ENCODE measurements around the gene CILP2.

Gene CILP2

DNA sequence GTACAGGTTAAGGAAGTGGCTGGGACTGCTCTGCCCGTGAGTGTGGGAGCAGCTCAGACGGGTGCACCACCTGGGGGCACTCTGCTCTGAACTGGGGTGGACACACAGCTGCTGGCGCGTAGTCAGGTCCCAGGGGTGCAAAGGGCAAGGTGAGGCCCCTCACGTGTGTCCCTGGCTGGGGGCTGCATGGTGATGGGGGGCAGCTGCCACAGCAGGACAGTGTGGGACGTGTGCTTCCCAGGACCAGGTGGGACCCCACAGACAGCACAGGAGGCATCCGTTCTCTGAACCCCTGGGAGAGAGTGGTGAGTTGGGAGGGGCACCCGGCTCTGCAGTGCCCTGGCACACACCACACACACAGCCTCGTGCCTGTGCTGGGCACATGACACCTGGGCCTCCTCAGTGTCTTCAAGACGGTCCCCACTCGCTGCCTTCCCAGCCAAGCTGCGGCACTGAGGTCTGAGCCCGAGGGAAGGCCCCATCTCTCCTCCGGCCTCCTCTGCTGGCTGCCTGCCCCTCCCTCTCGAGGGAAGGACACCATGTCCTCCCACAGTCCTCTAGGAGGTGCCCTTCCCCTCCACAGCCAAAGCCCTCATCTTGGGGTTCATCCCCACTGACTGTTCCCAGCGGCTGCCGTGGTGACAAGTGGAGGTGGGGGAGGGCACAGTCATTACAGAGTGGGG is 24.7 kb downstream of the CILP2 start:
- DNase-seq (ENCODE audit: low read depth in 1 of 2, low spot score in 1 of 2): no peak

DNA sequence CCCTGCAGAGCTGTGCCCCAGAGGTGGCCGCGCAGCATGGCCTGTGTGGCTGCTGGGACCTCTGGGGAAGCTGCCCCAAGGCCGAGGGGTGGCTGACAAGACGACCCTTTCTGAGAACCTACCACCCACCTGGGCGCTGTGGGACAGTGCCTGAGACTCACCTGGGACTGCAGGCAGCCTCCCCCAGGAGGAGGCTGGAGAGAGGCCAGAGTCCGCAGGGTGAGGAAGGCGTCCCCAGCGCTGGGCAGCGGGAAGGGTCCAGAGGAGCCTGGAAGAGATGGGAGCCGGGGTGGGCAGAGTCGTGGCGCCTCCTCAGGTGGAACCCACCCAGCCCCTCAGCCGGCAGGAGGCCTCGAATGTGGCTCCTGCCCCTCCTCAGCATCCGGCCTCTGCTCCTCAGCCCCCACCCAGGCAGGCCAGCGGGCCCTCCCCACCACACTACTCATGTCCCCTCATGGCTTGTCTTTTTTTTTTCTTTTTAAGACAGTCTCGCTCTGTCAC is 25.3 kb downstream of the CILP2 start:
- DNase-seq (ENCODE audit: low read depth in 1 of 2, low spot score in 1 of 2): no peak

DNA sequence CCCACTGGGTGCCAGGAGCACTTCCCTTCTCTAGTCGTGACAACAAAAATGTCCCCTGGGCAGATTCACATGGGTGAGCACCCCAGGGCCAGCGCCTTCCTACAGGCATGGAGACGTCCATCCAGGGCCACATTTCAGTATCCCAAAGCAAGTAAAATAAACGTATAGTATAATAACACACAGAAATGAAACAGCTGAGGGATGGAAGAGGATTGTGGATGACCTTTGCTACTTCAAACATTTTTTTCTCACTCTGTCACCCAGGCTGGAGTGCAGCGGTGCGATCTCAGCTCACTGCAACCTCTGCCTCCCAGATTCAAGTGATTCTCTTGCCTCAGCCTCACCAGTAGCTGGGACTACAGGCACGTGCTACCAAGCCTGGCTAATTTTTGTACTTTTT is 28.2 kb downstream of the CILP2 start:
- no peak for DNase-seq (ENCODE audit: low read depth in 1 of 2, low spot score in 1 of 2)

- DNase-seq (ENCODE audit: low read depth in 1 of 2, low spot score in 1 of 2): no peak
These were observed 29.3 kb downstream of the CILP2 start for GRCh38 chr19:19567391-19567790.

- DNase-seq (ENCODE audit: low read depth in 1 of 2, low spot score in 1 of 2): no peak
These were observed 31.0 kb downstream of the CILP2 start for GRCh38 chr19:19568802-19569756.

DNA sequence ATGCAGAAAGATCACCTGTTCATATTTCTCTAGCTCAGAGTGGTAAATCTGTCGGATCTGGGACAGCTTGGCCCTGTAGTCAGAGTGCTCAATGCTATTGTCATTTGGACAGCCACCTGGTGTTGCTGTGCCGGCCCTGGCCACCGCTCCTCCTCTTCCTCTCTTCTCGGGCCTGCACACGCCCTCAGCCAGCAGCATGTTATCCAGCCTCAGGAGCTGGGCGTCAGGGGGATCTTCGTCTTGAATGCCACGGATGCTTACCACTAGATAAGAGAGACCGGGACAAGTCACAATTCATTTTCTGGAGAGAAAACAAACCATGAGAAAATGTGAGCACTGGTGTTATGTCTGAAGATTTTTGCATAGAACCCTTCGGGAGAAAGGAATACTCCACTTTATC is 32.5 kb downstream of the CILP2 start:
- DNase-seq (ENCODE audit: low read depth in 1 of 2, low spot score in 1 of 2): no peak

DNA sequence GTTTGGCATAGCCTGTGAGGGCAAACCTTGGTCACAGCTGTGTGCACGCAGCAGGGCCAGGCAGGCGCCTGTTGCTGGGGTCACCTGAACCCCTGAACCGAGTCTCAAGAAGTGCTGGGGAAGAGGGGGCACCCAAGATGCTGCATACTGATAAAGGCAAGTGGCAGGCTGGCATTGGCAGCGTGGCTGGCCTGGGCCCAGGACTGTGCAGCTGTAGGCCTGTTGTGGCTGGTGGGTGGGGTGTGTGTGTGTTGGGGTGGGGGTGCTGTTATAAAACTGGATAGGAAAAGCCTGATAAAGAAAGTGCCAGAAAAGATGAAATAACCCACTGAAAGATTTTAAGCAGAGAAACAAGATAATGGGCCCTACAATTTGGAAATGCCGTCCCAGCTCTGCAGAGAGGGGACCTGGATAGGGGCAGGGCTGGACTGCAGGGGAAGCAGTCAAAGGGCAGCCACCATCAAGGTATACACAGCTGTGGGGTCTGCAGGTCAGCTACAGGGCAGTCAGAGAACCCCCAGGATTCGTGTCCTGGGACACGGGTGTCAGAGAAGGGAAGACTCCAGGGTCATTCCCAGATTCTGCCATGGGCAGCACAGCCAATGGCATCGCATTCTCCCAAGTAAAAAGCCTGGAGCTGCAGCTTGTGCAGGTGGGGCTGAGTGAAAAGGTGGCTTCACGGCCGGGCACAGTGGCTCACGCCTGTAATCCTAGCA is 33.2 kb downstream of the CILP2 start:
- no peak for DNase-seq (ENCODE audit: low read depth in 1 of 2, low spot score in 1 of 2)

DNA sequence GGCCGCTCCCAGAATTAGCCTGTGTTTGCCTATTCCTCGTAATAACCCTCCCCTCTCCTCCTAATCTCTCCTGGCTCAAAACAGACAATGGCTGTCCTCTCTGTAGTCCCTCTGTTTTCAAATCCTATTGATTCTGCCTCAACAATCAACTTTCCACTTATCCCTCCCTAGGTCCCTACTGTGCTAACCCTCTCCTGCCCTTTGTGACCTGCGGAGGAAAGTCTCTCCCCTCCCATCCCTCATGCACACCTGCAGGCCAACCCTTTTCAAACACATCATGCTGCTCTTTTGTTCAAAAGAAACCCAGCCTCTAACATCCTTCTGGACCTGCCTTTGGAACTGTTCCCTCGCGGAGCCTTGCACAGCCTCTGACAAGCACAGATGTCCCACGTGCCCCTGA is 37.3 kb downstream of the CILP2 start:
- no peak for DNase-seq (ENCODE audit: low read depth in 1 of 2, low spot score in 1 of 2)

GRCh38 chr19:19578252-19578651 is 40.2 kb downstream of the CILP2 start:
- DNase-seq (ENCODE audit: low read depth in 1 of 2, low spot score in 1 of 2): no peak

DNA sequence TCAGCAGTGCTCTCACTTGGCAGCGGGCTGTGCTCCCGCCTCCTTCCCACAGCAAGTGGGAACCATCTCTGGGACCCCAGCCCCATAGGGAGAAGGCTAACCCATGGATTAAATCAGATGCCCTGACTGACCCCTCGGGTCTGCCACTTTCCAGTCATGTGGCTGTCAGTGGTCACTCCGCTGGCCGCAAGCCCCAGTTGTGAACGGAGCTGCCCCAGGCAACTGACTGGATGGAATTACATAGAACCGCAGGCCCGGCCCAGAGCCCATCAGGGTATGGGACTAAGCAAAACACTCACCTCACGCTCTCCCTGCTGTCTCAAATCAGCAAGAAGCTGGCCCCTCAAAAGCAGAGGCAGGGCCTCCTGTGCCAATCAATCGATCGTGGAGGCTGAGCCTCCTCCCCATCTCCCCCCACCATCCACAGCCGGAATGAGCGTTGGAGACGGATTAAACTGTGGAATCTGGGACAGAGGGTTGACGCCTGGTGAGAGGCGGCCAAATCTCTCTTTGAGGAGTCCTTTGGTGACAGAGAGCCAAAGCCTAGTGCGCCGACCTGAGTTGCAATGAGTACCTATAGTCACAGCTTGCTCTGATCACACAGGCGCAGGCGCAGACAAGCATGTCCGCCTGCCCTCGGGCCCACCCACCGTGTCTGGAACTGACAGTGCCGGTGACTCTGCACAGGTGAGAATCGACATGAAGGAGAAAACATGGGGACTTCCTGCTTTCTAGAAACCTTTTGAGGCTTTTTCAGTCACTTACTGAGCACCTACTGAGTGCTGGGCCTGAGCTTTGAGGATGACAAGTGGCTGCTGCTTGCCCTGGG is 41.7 kb downstream of the CILP2 start:
- DNase-seq (ENCODE audit: low read depth in 1 of 2, low spot score in 1 of 2): no peak

GRCh38 chr19:19580418-19580817 is 42.4 kb downstream of the CILP2 start:
- DNase-seq (ENCODE audit: low read depth in 1 of 2, low spot score in 1 of 2): no peak

GRCh38 chr19:19581391-19581790 is 43.3 kb downstream of the CILP2 start:
- DNase-seq (ENCODE audit: low read depth in 1 of 2, low spot score in 1 of 2): no peak

- no peak for DNase-seq (ENCODE audit: low read depth in 1 of 2, low spot score in 1 of 2)
These were observed 44.4 kb downstream of the CILP2 start for GRCh38 chr19:19582471-19582870.

DNA sequence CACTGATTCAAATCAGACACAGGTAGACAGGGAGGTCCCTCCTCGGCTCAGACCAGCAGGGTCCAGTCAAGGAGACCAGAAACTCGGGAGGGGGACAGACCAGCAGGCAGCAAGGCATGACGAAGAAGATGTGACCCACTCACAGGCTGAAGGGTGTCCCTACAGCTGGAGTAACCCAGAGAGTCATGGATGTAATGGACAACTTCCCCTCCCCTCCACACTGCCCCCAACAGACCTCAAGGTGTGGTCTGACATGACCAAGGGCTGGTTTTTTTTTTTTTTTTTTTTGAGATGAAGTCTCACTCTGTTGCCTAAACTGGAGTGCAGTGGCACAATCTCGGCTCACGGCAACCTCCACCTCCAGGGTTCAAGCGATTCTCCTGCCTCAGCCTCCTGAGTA is 46.3 kb downstream of the CILP2 start:
- DNase-seq (ENCODE audit: low read depth in 1 of 2, low spot score in 1 of 2): no peak

DNA sequence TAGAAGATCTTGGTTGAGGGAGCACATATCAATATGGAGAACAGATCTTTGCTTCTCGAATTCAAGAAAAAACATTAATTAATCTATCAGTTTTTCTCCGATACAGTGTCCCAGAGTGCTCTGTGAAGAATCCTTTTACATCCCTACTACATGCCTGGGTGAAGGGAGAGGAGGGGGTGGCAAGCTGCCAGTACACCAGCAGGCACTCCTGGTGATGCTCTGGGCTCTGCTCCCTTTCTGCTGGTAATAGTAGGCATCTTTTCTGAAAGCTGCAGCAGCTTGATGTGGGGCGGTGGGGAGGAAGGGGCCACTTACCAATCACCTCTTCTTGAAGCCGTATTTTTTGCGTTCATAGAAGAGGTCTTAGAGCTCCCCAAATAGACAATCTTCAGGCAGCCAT is 49.7 kb downstream of the CILP2 start:
- DNase-seq (ENCODE audit: low read depth in 1 of 2, low spot score in 1 of 2): no peak

- no peak for DNase-seq (ENCODE audit: low read depth in 1 of 2, low spot score in 1 of 2)
These were observed 50.5 kb downstream of the CILP2 start for GRCh38 chr19:19588546-19588945.

GRCh38 chr19:19591133-19591825 is 53.2 kb downstream of the CILP2 start:
- peak; percentile 24 to 61 for DNase-seq (ENCODE audit: low read depth in 1 of 2, low spot score in 1 of 2)

DNA sequence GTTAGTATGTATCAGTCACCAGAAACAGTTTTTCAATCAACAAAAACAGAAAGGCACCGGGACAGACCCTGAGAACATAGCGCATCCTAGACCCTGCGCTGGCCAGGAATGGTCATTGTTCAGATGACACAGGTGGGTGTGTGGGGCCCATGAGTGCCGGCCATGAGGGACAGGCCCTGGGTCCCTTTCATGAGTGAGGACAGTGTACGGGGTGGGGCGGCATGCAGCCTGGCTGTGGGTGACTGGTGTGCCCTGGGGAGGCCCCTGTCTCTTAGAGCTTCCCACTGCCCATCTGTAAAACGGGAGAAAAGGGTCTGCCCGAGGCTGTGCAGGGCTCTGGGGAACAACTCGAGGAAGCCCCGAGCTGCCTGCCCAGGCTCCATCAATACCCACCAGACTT is 54.6 kb downstream of the CILP2 start:
- no peak for DNase-seq (ENCODE audit: low read depth in 1 of 2, low spot score in 1 of 2)

GRCh38 chr19:19594381-19594780 is 56.3 kb downstream of the CILP2 start:
- DNase-seq (ENCODE audit: low read depth in 1 of 2, low spot score in 1 of 2): no peak

- no peak for DNase-seq (ENCODE audit: low read depth in 1 of 2, low spot score in 1 of 2)
These were observed 57.2 kb downstream of the CILP2 start for GRCh38 chr19:19595171-19595701.
